Stomach (tissue), 9 donors: Measurements from ENCODE around the gene MAPKAPK2. TPM values are rescaled to one million over a fixed set of nuclear protein-coding genes. Genes with fewer than 3 reads are reported as not detected.

ENCODE experiments used
- DNase-seq, 2 donors: peaks; one replicate each; pipeline versions ENCODE4 v3.0.0 to v3.0.0-alpha.2; 2013 to 2019
- H3K27ac ChIP-seq, 5 donors: fragments of 200-600 bp in 4 of 5; sonication (generic) in 4 of 5; one replicate each; pipeline ENCODE4 v1.5.1; 2013 to 2019; ENCODE audit warnings: mild to moderate bottlenecking in 1 of 5, moderate library complexity in 1 of 5
- H3K27me3 ChIP-seq, 3 donors: fragments of 200-600 bp; sonication (generic); one replicate each; pipeline ENCODE4 v1.5.1; 2017 to 2019; ENCODE audit warnings: mixed run types in 1 of 3
- H3K36me3 ChIP-seq, 4 donors: fragments of 200-600 bp; sonication (generic); 1 replicate in 3 of 4; 2 replicates in 1 of 4; pipeline ENCODE4 v1.5.1; 2016 to 2019
- H3K4me1 ChIP-seq, 4 donors: fragments of 200-600 bp; sonication (generic); one replicate each; pipeline ENCODE4 v1.5.1; 2016 to 2019
- H3K4me3 ChIP-seq, 4 donors: fragments of 200-600 bp; sonication (generic) in 3 of 4; one replicate each; pipeline ENCODE4 v1.5.1; 2016 to 2019; ENCODE audit warnings: mild to moderate bottlenecking in 1 of 4
- H3K9me3 ChIP-seq, 4 donors: fragments of 200-600 bp; sonication (generic); one replicate each; pipeline ENCODE4 v1.5.1; 2016 to 2019
- EP300 ChIP-seq: sonication (generic); formaldehyde crosslinking; IDR thresholded peaks from one replicate; pipeline ENCODE4 v1.6.1; 2017; ENCODE audit warnings: antibody characterized with exemption
- POLR2A ChIP-seq, 4 donors: fragments of 450-650 bp; IDR thresholded peaks; one replicate each; pipeline ENCODE4 v1.6.1; 2016; ENCODE audit warnings: antibody characterized with exemption in 4 of 4, control low read depth in 2 of 4, mild to moderate bottlenecking in 1 of 4, moderate library complexity in 1 of 4
- POLR2AphosphoS5 ChIP-seq, 3 donors: sonication (generic); formaldehyde crosslinking; IDR thresholded peaks; one replicate each; pipeline ENCODE4 v1.6.1; 2016; ENCODE audit warnings: antibody characterized with exemption in 3 of 3
- WGBS, 5 donors: extraction: QIAGEN DNeasy Blood & Tissue Kit in 3 of 5; methylation state at CpG; one replicate each; pipeline versions ENCODE4 v1.1.5 to v1.1.7; 2013 to 2018; 5-methylcytosine and 5-hydroxymethylcytosine counted together
- intact Hi-C: fragments of 100-400 bp; cut with DNase I; formaldehyde crosslinking; loops from one replicate; pipeline ENCODE4 v1.15.1; 2023; ENCODE audit warnings: low total_unique reads
- polyA plus RNA-seq, 3 donors: library from polyadenylated mRNA; stranded (reverse); fragments of 200-250 nt; gene quantifications; one replicate each; pipeline ENCODE4 v1.2.3, GENCODE V29; 2013
- total RNA-seq, 5 donors: library from RNA; depleted of rRNA; stranded (reverse); fragments of >200 nt; gene quantifications; one replicate each; pipeline versions ENCODE4 v1.1.0 to v1.2.3, GENCODE V29; 2014 to 2016
- TF ChIP-seq, protein P1 (sequence below), 7 experiments: fragments of 450-650 bp in 4 of 7; fragments of 200-600 bp in 3 of 7; sonication (generic) in 3 of 7; IDR thresholded peaks; one replicate each; pipeline ENCODE4 v1.5.1; 2016 to 2019; ENCODE audit warnings: antibody characterized with exemption in 7 of 7, control low read depth in 2 of 7, mild to moderate bottlenecking in 1 of 7
- donor health status: healthy with polysubstance abuse.
- donor health status: Bipolar disorder and iron deficiency.
- donor health status: healthy.

The MAPKAPK2 gene
- total and polyA plus RNA-seq, 8 donors = 22.6 to 78.0 (median 49.7) TPM

GRCh38 chr1:206680279-206680678 is 4.4 kb upstream of the MAPKAPK2 start:
- no peaks in the 10 kb centered on the region for H3K9me3 ChIP-seq
- 80 to 90% (median 86%) methylated on average over 4 of the region's 4 CpGs for WGBS, 5 donors
- no peak overlapping the region for H3K4me3 ChIP-seq
- no peaks in the 10 kb centered on the region for H3K36me3 ChIP-seq
- H3K27ac ChIP-seq = no peak overlapping the region
- no peaks in the 10 kb centered on the region for H3K27me3 ChIP-seq
- no peak for DNase-seq
- TF ChIP-seq, protein P1, sequence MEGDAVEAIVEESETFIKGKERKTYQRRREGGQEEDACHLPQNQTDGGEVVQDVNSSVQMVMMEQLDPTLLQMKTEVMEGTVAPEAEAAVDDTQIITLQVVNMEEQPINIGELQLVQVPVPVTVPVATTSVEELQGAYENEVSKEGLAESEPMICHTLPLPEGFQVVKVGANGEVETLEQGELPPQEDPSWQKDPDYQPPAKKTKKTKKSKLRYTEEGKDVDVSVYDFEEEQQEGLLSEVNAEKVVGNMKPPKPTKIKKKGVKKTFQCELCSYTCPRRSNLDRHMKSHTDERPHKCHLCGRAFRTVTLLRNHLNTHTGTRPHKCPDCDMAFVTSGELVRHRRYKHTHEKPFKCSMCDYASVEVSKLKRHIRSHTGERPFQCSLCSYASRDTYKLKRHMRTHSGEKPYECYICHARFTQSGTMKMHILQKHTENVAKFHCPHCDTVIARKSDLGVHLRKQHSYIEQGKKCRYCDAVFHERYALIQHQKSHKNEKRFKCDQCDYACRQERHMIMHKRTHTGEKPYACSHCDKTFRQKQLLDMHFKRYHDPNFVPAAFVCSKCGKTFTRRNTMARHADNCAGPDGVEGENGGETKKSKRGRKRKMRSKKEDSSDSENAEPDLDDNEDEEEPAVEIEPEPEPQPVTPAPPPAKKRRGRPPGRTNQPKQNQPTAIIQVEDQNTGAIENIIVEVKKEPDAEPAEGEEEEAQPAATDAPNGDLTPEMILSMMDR (IDR thresholded peaks at IDR 0.05) = no peak
- no peak for TF ChIP-seq POLR2A (IDR thresholded peaks at IDR 0.05)
- TF ChIP-seq POLR2AphosphoS5 (IDR thresholded peaks at IDR 0.05) = no peak
- TF ChIP-seq EP300 = no peak
- intact Hi-C loops = no loop called here
- H3K4me1 ChIP-seq = peaks cover 2 to 17% (median 14%) of the 10 kb centered on the region in 4 donors

DNA sequence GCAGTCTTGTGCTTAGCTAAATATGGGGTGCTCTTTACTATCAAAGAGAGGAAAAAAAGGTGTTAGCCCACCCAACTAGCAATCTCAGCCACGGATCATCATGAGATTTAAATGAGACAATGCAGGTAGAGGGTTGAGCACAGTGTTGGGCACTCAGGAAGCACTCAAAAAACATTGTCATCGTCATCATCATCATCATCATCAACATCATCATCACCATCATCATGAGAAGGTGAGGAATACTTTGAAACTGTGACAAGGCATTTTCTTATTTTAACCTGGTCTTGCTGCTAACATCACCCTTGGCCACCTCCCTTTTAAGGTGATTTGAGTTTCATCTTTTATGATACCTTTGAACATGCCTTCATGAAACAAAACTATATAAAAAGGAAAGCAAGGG is 3.3 kb upstream of the MAPKAPK2 start:
- TF ChIP-seq, protein P1 (IDR thresholded peaks at IDR 0.05) = no peak
- TF ChIP-seq POLR2AphosphoS5 (IDR thresholded peaks at IDR 0.05) = no peak
- no peak for TF ChIP-seq POLR2A (IDR thresholded peaks at IDR 0.05)
- TF ChIP-seq EP300 = no peak
- peaks cover 0 to 17% (median 10%) of the 10 kb centered on the region in 4 donors for H3K4me1 ChIP-seq
- intact Hi-C loops = no loop called here
- no peaks in the 10 kb centered on the region for H3K27me3 ChIP-seq
- H3K36me3 ChIP-seq = no peaks in the 10 kb centered on the region
- H3K27ac ChIP-seq = no peak overlapping the region
- 66 to 83% (median 74%) methylated on average over 2 of the region's 2 CpGs for WGBS, 5 donors
- no peaks in the 10 kb centered on the region for H3K9me3 ChIP-seq
- DNase-seq = no peak
- H3K4me3 ChIP-seq = no peak overlapping the region

DNA sequence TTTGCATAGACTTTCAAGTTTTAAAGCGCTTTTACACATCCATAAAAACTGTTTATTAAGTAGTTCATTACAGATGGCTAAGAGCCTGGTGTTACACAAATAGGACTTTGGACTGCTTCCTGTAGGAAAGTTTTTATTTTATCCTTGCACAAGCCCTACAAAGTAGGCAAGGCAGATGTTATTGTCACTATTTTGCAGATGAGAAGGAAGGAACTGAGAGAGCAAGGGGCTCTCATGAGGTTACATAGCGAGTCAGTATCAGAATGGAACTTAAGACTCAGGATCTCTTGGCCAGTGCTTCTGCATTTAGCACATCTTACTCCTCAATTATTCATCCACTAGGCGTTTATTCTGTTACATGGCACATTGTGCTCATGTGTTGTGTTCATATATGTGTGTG is 2.6 kb upstream of the MAPKAPK2 start:
- DNase-seq = peak in 1 of 2 donors; percentile 55
- WGBS, 5 donors = 50 to 68% (median 57%) methylated on average over 3 of the region's 3 CpGs
- intact Hi-C loops = no loop called here
- no peaks in the 10 kb centered on the region for H3K27me3 ChIP-seq
- H3K36me3 ChIP-seq = no peaks in the 10 kb centered on the region
- no peak overlapping the region for H3K27ac ChIP-seq
- peaks cover 6 to 24% (median 17%) of the 10 kb centered on the region in 4 donors for H3K4me1 ChIP-seq
- TF ChIP-seq POLR2AphosphoS5 (IDR thresholded peaks at IDR 0.05) (no peak), EP300 (no peak), POLR2A (IDR thresholded peaks at IDR 0.05) (no peak)
- TF ChIP-seq, protein P1 (IDR thresholded peaks at IDR 0.05) = no peak
- H3K4me3 ChIP-seq = no peak overlapping the region
- no peaks in the 10 kb centered on the region for H3K9me3 ChIP-seq

GRCh38 chr1:206683313-206683712 is 1.4 kb upstream of the MAPKAPK2 start:
- H3K4me1 ChIP-seq = peaks cover 18 to 36% (median 29%) of the 10 kb centered on the region in 4 donors
- no peak for DNase-seq

More at GRCh38 chr1:206683313-206683712, 1.4 kb upstream of the MAPKAPK2 start:
- no peaks in the 10 kb centered on the region for H3K9me3 ChIP-seq
- intact Hi-C loops = no loop called here
- WGBS, 5 donors = 84 to 92% (median 90%) methylated on average over 6 of the region's 6 CpGs
- H3K27me3 ChIP-seq = no peaks in the 10 kb centered on the region
- H3K27ac ChIP-seq = no peak overlapping the region
- no peaks in the 10 kb centered on the region for H3K36me3 ChIP-seq
- TF ChIP-seq POLR2AphosphoS5 (IDR thresholded peaks at IDR 0.05) (no peak), POLR2A (IDR thresholded peaks at IDR 0.05) (no peak), EP300 (no peak)
- TF ChIP-seq, protein P1 (IDR thresholded peaks at IDR 0.05) = no peak
- no peak overlapping the region for H3K4me3 ChIP-seq
